Stomach (tissue), 9 donors: ENCODE measurements around the gene ARRDC4. TPM values are rescaled to one million over a fixed set of nuclear protein-coding genes. Genes with fewer than 3 reads are reported as not detected.

Experiments
- DNase-seq, 2 donors: peaks; one replicate each; pipeline versions ENCODE4 v3.0.0 to v3.0.0-alpha.2; 2013 to 2019
- H3K27ac ChIP-seq, 5 donors: fragments of 200-600 bp in 4 of 5; sonication (generic) in 4 of 5; one replicate each; pipeline ENCODE4 v1.5.1; 2013 to 2019; ENCODE audit warnings: mild to moderate bottlenecking in 1 of 5, moderate library complexity in 1 of 5
- H3K27me3 ChIP-seq, 3 donors: fragments of 200-600 bp; sonication (generic); one replicate each; pipeline ENCODE4 v1.5.1; 2017 to 2019; ENCODE audit warnings: mixed run types in 1 of 3
- H3K36me3 ChIP-seq, 4 donors: fragments of 200-600 bp; sonication (generic); 1 replicate in 3 of 4; 2 replicates in 1 of 4; pipeline ENCODE4 v1.5.1; 2016 to 2019
- H3K4me1 ChIP-seq, 4 donors: fragments of 200-600 bp; sonication (generic); one replicate each; pipeline ENCODE4 v1.5.1; 2016 to 2019
- H3K4me3 ChIP-seq, 4 donors: fragments of 200-600 bp; sonication (generic) in 3 of 4; one replicate each; pipeline ENCODE4 v1.5.1; 2016 to 2019; ENCODE audit warnings: mild to moderate bottlenecking in 1 of 4
- H3K9me3 ChIP-seq, 4 donors: fragments of 200-600 bp; sonication (generic); one replicate each; pipeline ENCODE4 v1.5.1; 2016 to 2019
- CTCF ChIP-seq, 7 experiments: fragments of 450-650 bp in 4 of 7; fragments of 200-600 bp in 3 of 7; sonication (generic) in 3 of 7; IDR thresholded peaks; one replicate each; pipeline ENCODE4 v1.5.1; 2016 to 2019; ENCODE audit warnings: antibody characterized with exemption in 7 of 7, control low read depth in 2 of 7, mild to moderate bottlenecking in 1 of 7
- EP300 ChIP-seq: sonication (generic); formaldehyde crosslinking; IDR thresholded peaks from one replicate; pipeline ENCODE4 v1.6.1; 2017; ENCODE audit warnings: antibody characterized with exemption
- POLR2A ChIP-seq, 4 donors: fragments of 450-650 bp; IDR thresholded peaks; one replicate each; pipeline ENCODE4 v1.6.1; 2016; ENCODE audit warnings: antibody characterized with exemption in 4 of 4, control low read depth in 2 of 4, mild to moderate bottlenecking in 1 of 4, moderate library complexity in 1 of 4
- POLR2AphosphoS5 ChIP-seq, 3 donors: sonication (generic); formaldehyde crosslinking; IDR thresholded peaks; one replicate each; pipeline ENCODE4 v1.6.1; 2016; ENCODE audit warnings: antibody characterized with exemption in 3 of 3
- WGBS, 5 donors: extraction: QIAGEN DNeasy Blood & Tissue Kit in 3 of 5; methylation state at CpG; one replicate each; pipeline versions ENCODE4 v1.1.5 to v1.1.7; 2013 to 2018; 5-methylcytosine and 5-hydroxymethylcytosine counted together
- intact Hi-C: fragments of 100-400 bp; cut with DNase I; formaldehyde crosslinking; loops from one replicate; pipeline ENCODE4 v1.15.1; 2023; ENCODE audit warnings: low total_unique reads
- polyA plus RNA-seq, 3 donors: library from polyadenylated mRNA; stranded (reverse); fragments of 200-250 nt; gene quantifications; one replicate each; pipeline ENCODE4 v1.2.3, GENCODE V29; 2013
- total RNA-seq, 5 donors: library from RNA; depleted of rRNA; stranded (reverse); fragments of >200 nt; gene quantifications; one replicate each; pipeline versions ENCODE4 v1.1.0 to v1.2.3, GENCODE V29; 2014 to 2016
- donor health status: healthy with polysubstance abuse.
- donor health status: Bipolar disorder and iron deficiency.
- donor health status: healthy.

ARRDC4 gene
- total and polyA plus RNA-seq, 8 donors, result 13.2 to 110 (median 49.2) TPM

GRCh38 chr15:98003518-98003917 lies 43.0 kb downstream of the ARRDC4 start:
- Histone ChIP-seq H3K36me3 (no peaks in the 10 kb centered on the region), H3K4me3 (no peak overlapping the region), H3K4me1 (peaks cover 0 to 20% (median 0%) of the 10 kb centered on the region in 4 donors), H3K9me3 (no peaks in the 10 kb centered on the region), H3K27ac (peak overlapping the region in 2 of 5 donors; percentile 0 to 51), H3K27me3 (no peaks in the 10 kb centered on the region)
- DNase-seq, result no peak
- 46 to 70% (median 58%) methylated on average over 5 of the region's 5 CpGs for WGBS, 5 donors
- no peak for TF ChIP-seq CTCF (IDR thresholded peaks at IDR 0.05)
- TF ChIP-seq EP300, result no peak
- no peak for TF ChIP-seq POLR2AphosphoS5 (IDR thresholded peaks at IDR 0.05)
- TF ChIP-seq POLR2A (IDR thresholded peaks at IDR 0.05), result no peak
- intact Hi-C loops, result no loop called here

GRCh38 chr15:98003996-98004395 lies 43.5 kb downstream of the ARRDC4 start:
- Histone ChIP-seq H3K4me3 (no peak overlapping the region), H3K9me3 (no peaks in the 10 kb centered on the region), H3K27me3 (no peaks in the 10 kb centered on the region), H3K27ac (peak overlapping the region in 1 of 5 donors; percentile 51), H3K36me3 (no peaks in the 10 kb centered on the region), H3K4me1 (peaks cover 0 to 20% (median 0%) of the 10 kb centered on the region in 4 donors)
- TF ChIP-seq POLR2AphosphoS5 (IDR thresholded peaks at IDR 0.05) (peak in 1 of 3 donors; percentile 18), CTCF (IDR thresholded peaks at IDR 0.05) (no peak), EP300 (no peak)
- 46 to 77% (median 58%) methylated on average over 3 of the region's 3 CpGs for WGBS, 5 donors
- DNase-seq, result peak in 1 of 2 donors; percentile 32
- intact Hi-C loops, result no loop called here

GRCh38 chr15:98005659-98006058 lies 45.2 kb downstream of the ARRDC4 start:
- no peaks in the 10 kb centered on the region for H3K36me3 ChIP-seq
- H3K9me3 ChIP-seq, result no peaks in the 10 kb centered on the region
- H3K27me3 ChIP-seq, result no peaks in the 10 kb centered on the region
- no peak overlapping the region for H3K4me3 ChIP-seq
- H3K27ac ChIP-seq, result peak overlapping the region in 1 of 5 donors; percentile 19
- peaks cover 0 to 30% (median 0%) of the 10 kb centered on the region in 4 donors for H3K4me1 ChIP-seq
- intact Hi-C loops, result no loop called here
- TF ChIP-seq POLR2A (IDR thresholded peaks at IDR 0.05) (no peak), EP300 (no peak), POLR2AphosphoS5 (IDR thresholded peaks at IDR 0.05) (no peak), CTCF (IDR thresholded peaks at IDR 0.05) (no peak)
- 70 to 81% (median 74%) methylated on average over 9 of the region's 9 CpGs for WGBS, 5 donors
- DNase-seq, result no peak

DNA sequence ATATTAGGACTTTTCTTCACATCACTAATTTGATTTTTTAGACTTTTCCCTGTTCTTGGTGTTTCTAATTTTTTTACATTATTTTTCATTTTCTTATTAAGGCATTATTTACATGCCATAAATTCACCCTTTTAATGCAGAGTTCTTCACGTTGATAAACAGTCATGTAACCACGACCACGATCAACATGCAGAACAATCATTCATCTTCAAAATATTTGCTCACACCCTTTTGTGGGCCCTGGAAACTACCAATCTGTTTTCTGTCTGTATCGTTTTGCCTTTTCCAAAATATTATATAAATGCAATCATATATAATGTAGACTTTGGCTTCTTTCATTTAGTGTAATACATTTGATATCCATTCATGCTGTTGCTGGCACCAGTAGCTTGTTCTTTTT lies 48.7 kb downstream of the ARRDC4 start:
- peaks cover 0 to 21% (median 0%) of the 10 kb centered on the region in 4 donors for H3K4me1 ChIP-seq
- TF ChIP-seq CTCF (IDR thresholded peaks at IDR 0.05) (no peak), EP300 (no peak), POLR2A (IDR thresholded peaks at IDR 0.05) (no peak), POLR2AphosphoS5 (IDR thresholded peaks at IDR 0.05) (no peak)
- DNase-seq, result no peak
- H3K36me3 ChIP-seq, result no peaks in the 10 kb centered on the region
- no peak overlapping the region for H3K4me3 ChIP-seq
- no peaks in the 10 kb centered on the region for H3K27me3 ChIP-seq
- H3K27ac ChIP-seq, result no peak overlapping the region
- intact Hi-C loops, result no loop called here
- H3K9me3 ChIP-seq, result no peaks in the 10 kb centered on the region
- WGBS, 5 donors, result 53 to 71% (median 67%) methylated on average over 4 of the region's 4 CpGs
